HS-5 (cell line): ENCODE measurements around the gene UVRAG.

Experiments
- DNase-seq: peaks from one replicate; pipeline ENCODE4 v3.0.0-alpha.2; 2012; ENCODE audit warnings: low read depth

The UVRAG gene

GRCh38 chr11:75809991-75810390 lies 5.0 kb upstream of the UVRAG start:
- DNase-seq, result no peak

GRCh38 chr11:75810637-75811390 lies 4.2 kb upstream of the UVRAG start:
- DNase-seq, result no peak

- DNase-seq, result no peak
Measured at GRCh38 chr11:75811485-75811884, 3.5 kb upstream of the UVRAG start.

GRCh38 chr11:75812542-75813040 lies 2.4 kb upstream of the UVRAG start:
- no peak for DNase-seq

- no peak for DNase-seq
Measured at GRCh38 chr11:75813124-75813523, 1.9 kb upstream of the UVRAG start.

- no peak for DNase-seq
Measured at GRCh38 chr11:75813622-75814039, 1.4 kb upstream of the UVRAG start.

- DNase-seq, result no peak
Measured at GRCh38 chr11:75814363-75814676, 690 bp upstream of the UVRAG start.

GRCh38 chr11:75815345-75816168 lies 547 bp downstream of the UVRAG start:
- DNase-seq, result no peak

- no peak for DNase-seq
Measured at GRCh38 chr11:75816561-75817239, 1.7 kb downstream of the UVRAG start.

- DNase-seq, result no peak
Measured at GRCh38 chr11:75820645-75821044, 5.6 kb downstream of the UVRAG start.

- no peak for DNase-seq
Measured at GRCh38 chr11:75821202-75821601, 6.2 kb downstream of the UVRAG start.

- no peak for DNase-seq
Measured at GRCh38 chr11:75822541-75822940, 7.5 kb downstream of the UVRAG start.

- no peak for DNase-seq
Measured at GRCh38 chr11:75823415-75823814, 8.4 kb downstream of the UVRAG start.

- DNase-seq, result no peak
Measured at GRCh38 chr11:75823946-75824345, 8.9 kb downstream of the UVRAG start.

GRCh38 chr11:75826461-75827230 lies 11.6 kb downstream of the UVRAG start:
- no peak for DNase-seq

- DNase-seq, result no peak
Measured at GRCh38 chr11:75827562-75827961, 12.6 kb downstream of the UVRAG start.

- DNase-seq, result no peak
Measured at GRCh38 chr11:75831915-75832502, 17.0 kb downstream of the UVRAG start.

GRCh38 chr11:75834728-75835127 lies 19.7 kb downstream of the UVRAG start:
- DNase-seq, result no peak

GRCh38 chr11:75836417-75836816 lies 21.4 kb downstream of the UVRAG start:
- DNase-seq, result no peak

GRCh38 chr11:75839851-75840250 lies 24.8 kb downstream of the UVRAG start:
- no peak for DNase-seq

GRCh38 chr11:75840522-75840921 lies 25.5 kb downstream of the UVRAG start:
- no peak for DNase-seq

GRCh38 chr11:75841739-75842138 lies 26.7 kb downstream of the UVRAG start:
- no peak for DNase-seq
